DND-41 (cell line): ENCODE results near the gene MAPRE2.

Experiments
- ATAC-seq: fragments of 200-7000 bp; cut with Tn5 transposase; 3 replicates; pipeline ENCODE4 v1.9.1; 2021; ENCODE audit warnings: low read depth; ENCODE audit not compliant: insufficient read depth
- DNase-seq: peaks from one replicate; pipeline ENCODE4 v3.0.0-alpha.2; 2020
- H2AFZ ChIP-seq: 2 replicates; pipeline ENCODE4 v1.6.0; 2012; ENCODE audit warnings: low read depth, low read length
- H3K27ac ChIP-seq: 2 replicates; pipeline ENCODE4 v1.5.1; 2012; ENCODE audit warnings: low read length, inconsistent platforms
- H3K27me3 ChIP-seq: fragments of 200-600 bp; sonication (generic); 2 replicates; pipeline ENCODE4 v1.6.0; 2012; ENCODE audit warnings: low read length, mild to moderate bottlenecking, inconsistent platforms; ENCODE audit not compliant: insufficient read depth, poor library complexity
- H3K36me3 ChIP-seq: 2 replicates; pipeline ENCODE4 v1.5.1; 2012; ENCODE audit warnings: low read length, inconsistent platforms; ENCODE audit not compliant: insufficient read depth
- H3K4me1 ChIP-seq: 2 replicates; pipeline ENCODE4 v1.5.1; 2012; ENCODE audit warnings: mild to moderate bottlenecking, low read length; ENCODE audit not compliant: insufficient read depth
- H3K4me2 ChIP-seq: 2 replicates; pipeline ENCODE4 v1.6.0; 2012; ENCODE audit warnings: mild to moderate bottlenecking, moderate library complexity, low read length, inconsistent platforms; ENCODE audit not compliant: insufficient read depth
- H3K4me3 ChIP-seq, 2 experiments: fragments of 200-600 bp in 1 of 2; shearing (Covaris generic) in 1 of 2; 2 replicates each; pipeline ENCODE4 v1.5.1; 2012 to 2016; ENCODE audit warnings: inconsistent platforms in 2 of 2, low read length in 2 of 2, mild to moderate bottlenecking in 2 of 2, low read depth in 1 of 2, moderate library complexity in 1 of 2
- H3K79me2 ChIP-seq: 2 replicates; pipeline ENCODE4 v1.6.0; 2012; ENCODE audit warnings: low read length, inconsistent platforms; ENCODE audit not compliant: insufficient read depth
- H3K9ac ChIP-seq: 2 replicates; pipeline ENCODE4 v1.6.0; 2012; ENCODE audit warnings: low read depth, mild to moderate bottlenecking, inconsistent platforms, low read length, moderate library complexity
- H3K9me3 ChIP-seq: 2 replicates; pipeline ENCODE4 v1.5.1; 2012; ENCODE audit warnings: low read length, moderate library complexity, mild to moderate bottlenecking, inconsistent platforms; ENCODE audit not compliant: insufficient read depth, severe bottlenecking
- H4K20me1 ChIP-seq: 2 replicates; pipeline ENCODE4 v1.6.0; 2012; ENCODE audit warnings: low read length; ENCODE audit not compliant: insufficient read depth
- CTCF ChIP-seq: IDR thresholded peaks from 2 replicates; pipeline ENCODE4 v1.5.1; 2012; ENCODE audit warnings: borderline replicate concordance, low read length, moderate library complexity, mild to moderate bottlenecking; ENCODE audit not compliant: poor library complexity, severe bottlenecking; ENCODE audit errors: extremely low read depth
- EZH2 ChIP-seq: IDR thresholded peaks from 3 replicates; pipeline ENCODE4 v1.6.1; 2012; ENCODE audit warnings: borderline replicate concordance, low read depth, mild to moderate bottlenecking, moderate library complexity, low read length, inconsistent platforms; ENCODE audit not compliant: severe bottlenecking

The MAPRE2 gene

GRCh38 chr18:35155398-35156117, 114.3 kb downstream of the MAPRE2 start:
- DNase-seq: no peak

DNA sequence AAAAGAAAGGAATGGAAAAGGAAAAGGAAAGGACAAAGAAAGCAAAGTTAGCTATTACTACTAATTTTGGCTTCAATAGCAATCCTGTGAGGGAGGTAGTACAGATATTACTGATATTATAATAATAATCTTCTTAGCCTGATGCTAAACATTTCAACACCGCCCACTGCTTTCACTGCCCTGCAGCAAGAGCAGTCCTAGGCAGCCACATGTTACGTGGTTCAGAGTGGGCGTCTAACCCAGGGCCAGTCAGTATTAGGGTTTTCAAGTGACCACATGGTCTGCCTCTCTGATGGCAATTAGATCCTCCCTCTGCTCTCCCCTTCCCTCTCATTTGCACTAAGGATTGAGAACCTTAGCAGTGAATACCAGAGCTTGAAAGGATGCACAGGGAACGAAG, 116.0 kb downstream of the MAPRE2 start:
- no peak overlapping the region for H2AFZ ChIP-seq
- no peak overlapping the region for H3K27ac ChIP-seq
- H3K9me3 ChIP-seq: no peaks in the 10 kb centered on the region
- TF ChIP-seq CTCF: no peak
- no peak for TF ChIP-seq EZH2
- no peaks in the 10 kb centered on the region for H3K27me3 ChIP-seq
- no peaks in the 10 kb centered on the region for H3K79me2 ChIP-seq
- H3K4me1 ChIP-seq: peaks cover 26% of the 10 kb centered on the region
- no peak overlapping the region for H3K4me3 ChIP-seq
- H3K9ac ChIP-seq: no peak overlapping the region
- ATAC-seq (no peak), DNase-seq (no peak)
- H3K36me3 ChIP-seq: no peaks in the 10 kb centered on the region
- H4K20me1 ChIP-seq: no peaks in the 10 kb centered on the region
- H3K4me2 ChIP-seq: no peak overlapping the region

More at GRCh38 chr18:35155398-35156117, 114.3 kb downstream of the MAPRE2 start:
- H3K27ac ChIP-seq: no peak overlapping the region
- H3K9ac ChIP-seq: no peak overlapping the region
- no peaks in the 10 kb centered on the region for H3K36me3 ChIP-seq
- H3K4me2 ChIP-seq: no peak overlapping the region
- no peak for ATAC-seq
- TF ChIP-seq EZH2: no peak
- no peak for TF ChIP-seq CTCF
- no peaks in the 10 kb centered on the region for H3K79me2 ChIP-seq
- H3K4me1 ChIP-seq: peaks cover 26% of the 10 kb centered on the region
- H3K4me3 ChIP-seq: no peak overlapping the region
- no peaks in the 10 kb centered on the region for H4K20me1 ChIP-seq
- H3K9me3 ChIP-seq: no peaks in the 10 kb centered on the region
- H3K27me3 ChIP-seq: no peaks in the 10 kb centered on the region
- no peak overlapping the region for H2AFZ ChIP-seq

GRCh38 chr18:35158728-35159450, 117.7 kb downstream of the MAPRE2 start:
- H3K9ac ChIP-seq: no peak overlapping the region
- DNase-seq: peak; percentile 12
- H3K36me3 ChIP-seq: no peaks in the 10 kb centered on the region
- peak overlapping the region; percentile 15 for H3K27ac ChIP-seq
- H3K4me1 ChIP-seq: peaks cover 23% of the 10 kb centered on the region
- H2AFZ ChIP-seq: peak overlapping the region; percentile 77
- H3K79me2 ChIP-seq: no peaks in the 10 kb centered on the region
- peak; percentile 82 for ATAC-seq
- no peaks in the 10 kb centered on the region for H4K20me1 ChIP-seq
- H3K9me3 ChIP-seq: no peaks in the 10 kb centered on the region
- H3K4me3 ChIP-seq: no peak overlapping the region
- TF ChIP-seq CTCF: no peak
- TF ChIP-seq EZH2: no peak
- H3K27me3 ChIP-seq: no peaks in the 10 kb centered on the region
- 0 out of 2 replicates have a peak overlapping the region, but pooled peaks have one; percentile 30 for H3K4me2 ChIP-seq
